Body of pancreas (tissue), 4 donors: ENCODE measurements around the gene SLC22A14.

Experiments
- POLR2A ChIP-seq, 3 donors: fragments of 450-650 bp; IDR thresholded peaks; one replicate each; pipeline ENCODE4 v1.6.1; 2016; ENCODE audit warnings: antibody characterized with exemption in 3 of 3, mild to moderate bottlenecking in 2 of 3
- TF ChIP-seq, protein P1 (sequence below), 7 experiments: fragments of 450-650 bp in 4 of 7; fragments of 200-600 bp in 3 of 7; sonication (generic) in 3 of 7; IDR thresholded peaks; one replicate each; pipeline ENCODE4 v1.5.1; 2016 to 2019; ENCODE audit warnings: antibody characterized with exemption in 7 of 7

DNA sequence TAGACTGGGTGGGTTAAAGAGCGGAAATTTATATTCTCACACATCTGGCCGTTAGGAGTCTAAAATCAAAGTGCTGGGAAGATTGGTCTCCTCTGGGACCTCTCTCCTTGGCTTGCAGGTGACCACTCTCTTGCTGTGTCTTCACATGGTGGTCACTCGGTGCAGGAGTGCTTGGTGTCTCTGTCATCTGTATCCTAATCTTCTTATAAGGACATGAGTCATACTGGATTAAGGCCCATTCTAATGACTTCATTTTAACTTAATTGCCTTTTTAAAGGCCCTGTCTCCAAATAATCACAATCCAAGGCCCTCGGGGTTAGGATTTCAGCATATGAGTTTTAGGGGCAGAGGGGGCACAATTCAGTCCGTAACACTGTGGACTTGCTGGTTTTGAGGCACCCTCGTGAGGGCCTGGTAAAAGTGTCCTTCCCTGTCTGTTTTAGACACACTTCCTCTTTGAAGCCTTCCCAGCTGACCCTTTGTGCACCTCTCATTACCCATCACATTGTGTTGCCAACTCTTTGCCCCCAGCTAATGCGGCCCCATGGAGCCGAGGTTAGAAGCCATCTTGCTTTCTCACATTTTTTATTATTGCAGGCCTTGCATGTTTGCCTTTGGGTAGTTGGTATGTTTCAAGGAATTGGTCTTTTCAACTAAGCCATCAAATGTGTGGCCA is 67.7 kb downstream of the SLC22A14 start:
- no peak for TF ChIP-seq POLR2A (IDR thresholded peaks at IDR 0.05)
- TF ChIP-seq, protein P1, sequence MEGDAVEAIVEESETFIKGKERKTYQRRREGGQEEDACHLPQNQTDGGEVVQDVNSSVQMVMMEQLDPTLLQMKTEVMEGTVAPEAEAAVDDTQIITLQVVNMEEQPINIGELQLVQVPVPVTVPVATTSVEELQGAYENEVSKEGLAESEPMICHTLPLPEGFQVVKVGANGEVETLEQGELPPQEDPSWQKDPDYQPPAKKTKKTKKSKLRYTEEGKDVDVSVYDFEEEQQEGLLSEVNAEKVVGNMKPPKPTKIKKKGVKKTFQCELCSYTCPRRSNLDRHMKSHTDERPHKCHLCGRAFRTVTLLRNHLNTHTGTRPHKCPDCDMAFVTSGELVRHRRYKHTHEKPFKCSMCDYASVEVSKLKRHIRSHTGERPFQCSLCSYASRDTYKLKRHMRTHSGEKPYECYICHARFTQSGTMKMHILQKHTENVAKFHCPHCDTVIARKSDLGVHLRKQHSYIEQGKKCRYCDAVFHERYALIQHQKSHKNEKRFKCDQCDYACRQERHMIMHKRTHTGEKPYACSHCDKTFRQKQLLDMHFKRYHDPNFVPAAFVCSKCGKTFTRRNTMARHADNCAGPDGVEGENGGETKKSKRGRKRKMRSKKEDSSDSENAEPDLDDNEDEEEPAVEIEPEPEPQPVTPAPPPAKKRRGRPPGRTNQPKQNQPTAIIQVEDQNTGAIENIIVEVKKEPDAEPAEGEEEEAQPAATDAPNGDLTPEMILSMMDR (IDR thresholded peaks at IDR 0.05) = no peak
